SIG-M5 treated with dmso at 0.1 percent for 504 hours (cell line): ENCODE results near the gene SLC1A3.
"Not testable (repeated sequence)": the region's sequence is repeated elsewhere in the genome, so short reads cannot be mapped to it uniquely, and the experiment has no call there.

Experiments
- DNase-seq: peaks from one replicate; lab custom pipeline; 2025; ENCODE audit not compliant: unreplicated experiment; lab: John Stamatoyannopoulos, UW

SLC1A3 gene

GRCh38 chr5:36630201-36631145, 24.1 kb downstream of the SLC1A3 start:
- no peak for DNase-seq

- DNase-seq, result no peak
Observed at GRCh38 chr5:36631154-36631553, 24.7 kb downstream of the SLC1A3 start.

GRCh38 chr5:36631620-36632362, 25.4 kb downstream of the SLC1A3 start:
- no peak for DNase-seq

GRCh38 chr5:36632363-36632664, 25.9 kb downstream of the SLC1A3 start:
- DNase-seq, result no peak

- no peak for DNase-seq
Observed at GRCh38 chr5:36635721-36636390, 29.4 kb downstream of the SLC1A3 start.

- DNase-seq, result no peak
Observed at GRCh38 chr5:36637101-36637500, 30.7 kb downstream of the SLC1A3 start.

- DNase-seq, result no peak
Observed at GRCh38 chr5:36637516-36637915, 31.1 kb downstream of the SLC1A3 start.

GRCh38 chr5:36638056-36638455, 31.6 kb downstream of the SLC1A3 start:
- DNase-seq, result no peak

GRCh38 chr5:36640949-36641348, 34.5 kb downstream of the SLC1A3 start:
- DNase-seq, result no peak

GRCh38 chr5:36641431-36641830, 35.0 kb downstream of the SLC1A3 start:
- no peak for DNase-seq

- DNase-seq, result no peak
Observed at GRCh38 chr5:36642089-36642488, 35.7 kb downstream of the SLC1A3 start.

GRCh38 chr5:36643162-36643561, 36.8 kb downstream of the SLC1A3 start:
- DNase-seq, result no peak

- DNase-seq, result not testable (repeated sequence)
Observed at GRCh38 chr5:36643841-36644240, 37.4 kb downstream of the SLC1A3 start.

GRCh38 chr5:36644727-36645126, 38.3 kb downstream of the SLC1A3 start:
- no peak for DNase-seq

- DNase-seq, result no peak
Observed at GRCh38 chr5:36646100-36646499, 39.7 kb downstream of the SLC1A3 start.

- DNase-seq, result no peak
Observed at GRCh38 chr5:36646507-36647023, 40.2 kb downstream of the SLC1A3 start.

- DNase-seq, result no peak
Observed at GRCh38 chr5:36647046-36647445, 40.6 kb downstream of the SLC1A3 start.

GRCh38 chr5:36648426-36648825, 42.0 kb downstream of the SLC1A3 start:
- DNase-seq, result no peak

- DNase-seq, result no peak
Observed at GRCh38 chr5:36651761-36652685, 45.6 kb downstream of the SLC1A3 start.

- no peak for DNase-seq
Observed at GRCh38 chr5:36653044-36653705, 46.8 kb downstream of the SLC1A3 start.
